Measurements from ENCODE around the gene LILRB2.
"Not testable (repeated sequence)": the region's sequence is repeated elsewhere in the genome, so short reads cannot be mapped to it uniquely, and the experiment has no call there.

Gene LILRB2

GRCh38 chr19:54287456-54287855, 6.5 kb upstream of the LILRB2 start:
- no peak overlapping the region for H3K4me3 ChIP-seq (ENCODE audit: low read length)
- TF ChIP-seq ZNF274 (IDR thresholded peaks at IDR 0.05; ENCODE audit: low read depth, low read length) = no peak

- not testable (repeated sequence) for H3K4me3 ChIP-seq (ENCODE audit: low read length)
These were observed 5.4 kb upstream of the LILRB2 start for GRCh38 chr19:54286283-54286682.

GRCh38 chr19:54285427-54286056, 4.6 kb upstream of the LILRB2 start:
- not testable (repeated sequence) for H3K4me3 ChIP-seq (ENCODE audit: low read length)

- TF ChIP-seq ZNF274 (IDR thresholded peaks at IDR 0.05; ENCODE audit: low read depth, low read length) = no peak
- no peak overlapping the region for H3K4me3 ChIP-seq (ENCODE audit: low read length)
These were observed 2.0 kb upstream of the LILRB2 start for GRCh38 chr19:54282686-54283470.

- not testable (repeated sequence) for H3K4me3 ChIP-seq (ENCODE audit: low read length)
These were observed 792 bp upstream of the LILRB2 start for GRCh38 chr19:54281729-54282075.

GRCh38 chr19:54280441-54280840, 469 bp downstream of the LILRB2 start:
- H3K4me3 ChIP-seq (ENCODE audit: low read length) = not testable (repeated sequence)

- not testable (repeated sequence) for H3K4me3 ChIP-seq (ENCODE audit: low read length)
These were observed 885 bp downstream of the LILRB2 start for GRCh38 chr19:54280025-54280424.

GRCh38 chr19:54279406-54279962, 1.4 kb downstream of the LILRB2 start:
- no peak for TF ChIP-seq ZNF274 (IDR thresholded peaks at IDR 0.05; ENCODE audit: low read depth, low read length)
- no peak overlapping the region for H3K4me3 ChIP-seq (ENCODE audit: low read length)

GRCh38 chr19:54278571-54279195, 2.2 kb downstream of the LILRB2 start:
- not testable (repeated sequence) for H3K4me3 ChIP-seq (ENCODE audit: low read length)

- H3K4me3 ChIP-seq (ENCODE audit: low read length) = not testable (repeated sequence)
These were observed 2.9 kb downstream of the LILRB2 start for GRCh38 chr19:54278056-54278455.

- H3K4me3 ChIP-seq (ENCODE audit: low read length) = not testable (repeated sequence)
These were observed 3.7 kb downstream of the LILRB2 start for GRCh38 chr19:54277111-54277615.

- no peak overlapping the region for H3K4me3 ChIP-seq (ENCODE audit: low read length)
These were observed 5.0 kb downstream of the LILRB2 start for GRCh38 chr19:54275951-54276350.

GRCh38 chr19:54274516-54274915, 6.4 kb downstream of the LILRB2 start:
- not testable (repeated sequence) for H3K4me3 ChIP-seq (ENCODE audit: low read length)

More at GRCh38 chr19:54275951-54276350, 5.0 kb downstream of the LILRB2 start:
- no peak for TF ChIP-seq ZNF274 (IDR thresholded peaks at IDR 0.05; ENCODE audit: low read depth, low read length)

GRCh38 chr19:54273821-54274220, 7.1 kb downstream of the LILRB2 start:
- TF ChIP-seq ZNF274 (IDR thresholded peaks at IDR 0.05; ENCODE audit: low read depth, low read length) = no peak
- no peak overlapping the region for H3K4me3 ChIP-seq (ENCODE audit: low read length)

GRCh38 chr19:54272181-54272580, 8.7 kb downstream of the LILRB2 start:
- not testable (repeated sequence) for H3K4me3 ChIP-seq (ENCODE audit: low read length)

GRCh38 chr19:54271587-54271986, 9.3 kb downstream of the LILRB2 start:
- H3K4me3 ChIP-seq (ENCODE audit: low read length) = not testable (repeated sequence)
